NCI-H82 treated with DMSO at 0.1 percent for 48 hours (cell line): ENCODE measurements around the gene GPC1.
A peak's percentile ranks its signal among the peaks of the same experiment; 100 is the strongest.

ENCODE experiments used
- DNase-seq: peaks from one replicate; lab custom pipeline; 2025; ENCODE audit not compliant: unreplicated experiment; lab: John Stamatoyannopoulos, UW

GPC1 gene

DNA sequence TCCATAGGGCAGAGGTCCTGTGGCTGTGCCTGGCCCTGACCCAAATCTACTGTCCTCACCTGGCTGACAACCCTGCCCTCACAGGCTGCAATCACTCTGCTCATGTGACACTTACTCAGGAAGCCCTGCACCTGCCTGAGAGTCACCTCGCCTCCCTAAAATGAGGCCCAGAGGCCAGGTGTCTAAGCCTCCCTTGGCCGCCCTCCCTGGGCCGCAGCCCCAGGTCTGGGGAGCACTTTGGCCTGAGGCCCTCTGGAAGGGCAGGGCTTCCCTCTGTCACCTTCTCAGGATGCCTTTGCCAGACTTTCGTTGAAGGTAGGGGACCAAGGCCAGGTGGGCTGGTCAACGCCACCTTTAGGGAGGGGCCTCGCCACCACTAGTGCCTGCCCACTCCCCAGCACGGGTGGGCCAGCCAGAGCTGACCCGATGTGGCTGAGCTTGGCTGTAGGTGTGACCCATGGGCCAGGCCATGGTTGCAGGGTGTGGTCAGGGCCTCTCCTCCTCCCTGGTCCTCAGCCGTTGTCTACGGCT, 6.1 kb upstream of the GPC1 start:
- DNase-seq = no peak

DNA sequence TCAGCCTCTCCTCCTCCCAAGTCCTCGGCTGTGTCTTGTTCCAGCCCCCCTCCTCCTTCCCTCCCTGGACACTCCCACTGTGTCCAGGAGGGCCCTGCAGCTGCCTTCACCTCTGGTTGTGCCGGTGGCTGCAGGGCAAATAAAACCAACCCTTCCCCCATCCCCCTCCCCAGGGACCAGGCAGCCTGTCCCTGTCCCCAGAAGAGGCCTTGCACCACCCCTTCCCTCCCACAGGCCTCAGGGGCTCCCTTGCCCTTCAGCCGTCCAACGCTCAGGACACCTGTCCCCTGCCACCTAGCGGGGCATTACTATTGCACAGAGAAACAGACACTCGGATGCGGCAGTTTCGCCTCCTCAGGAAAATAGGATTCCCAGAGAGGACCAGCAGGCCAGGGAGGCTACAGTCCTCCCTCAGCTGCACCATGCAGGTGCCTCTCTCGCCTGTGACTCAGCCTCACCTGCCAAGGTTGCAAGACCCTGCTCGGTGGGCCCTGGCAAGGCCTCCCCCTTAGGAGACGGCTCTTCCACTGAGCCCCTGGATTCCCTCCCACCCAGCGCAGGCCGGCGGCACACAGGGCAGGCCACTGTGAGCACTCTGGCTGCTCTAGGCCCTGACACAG, 5.5 kb upstream of the GPC1 start:
- DNase-seq = no peak

DNA sequence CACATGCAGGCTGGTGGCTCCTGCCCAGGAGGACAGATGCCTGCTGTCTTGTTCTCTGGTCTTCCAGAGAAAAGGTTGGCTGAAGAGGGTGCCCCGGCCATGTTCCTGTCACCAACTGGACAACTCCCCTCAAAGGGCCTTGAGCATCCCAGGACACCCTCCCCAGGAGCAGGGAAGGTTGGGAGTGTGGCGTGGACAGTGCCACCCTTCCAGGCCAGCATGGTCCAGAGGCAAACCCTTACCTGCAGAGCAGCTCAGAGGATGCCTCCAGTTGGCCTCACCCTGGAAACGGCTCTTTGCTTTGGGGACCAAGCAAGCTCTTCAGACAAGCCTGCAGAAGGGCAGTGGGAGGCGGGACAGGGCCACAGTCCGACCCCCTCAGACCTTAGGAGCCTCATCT, 4.9 kb upstream of the GPC1 start:
- DNase-seq = no peak

DNA sequence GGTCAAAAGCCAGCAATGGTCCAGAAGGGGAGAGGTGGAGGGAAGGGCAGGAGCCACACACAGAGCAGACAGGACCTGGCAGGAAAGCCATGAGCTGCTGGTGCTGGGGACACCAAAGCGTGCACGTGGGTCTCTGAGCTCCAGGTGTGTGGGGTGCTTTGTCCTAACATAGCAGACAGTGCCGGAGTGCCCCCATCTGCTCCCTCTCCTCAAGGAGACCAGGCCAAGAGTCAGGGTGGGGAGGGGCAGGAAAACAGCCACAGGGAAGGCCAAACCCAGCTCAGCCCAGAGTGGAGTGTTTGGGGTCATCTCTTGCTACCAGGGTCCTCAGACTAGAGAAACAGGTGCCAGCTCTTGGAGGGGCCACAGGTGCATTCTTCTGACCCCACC, 4.2 kb upstream of the GPC1 start:
- no peak for DNase-seq

DNA sequence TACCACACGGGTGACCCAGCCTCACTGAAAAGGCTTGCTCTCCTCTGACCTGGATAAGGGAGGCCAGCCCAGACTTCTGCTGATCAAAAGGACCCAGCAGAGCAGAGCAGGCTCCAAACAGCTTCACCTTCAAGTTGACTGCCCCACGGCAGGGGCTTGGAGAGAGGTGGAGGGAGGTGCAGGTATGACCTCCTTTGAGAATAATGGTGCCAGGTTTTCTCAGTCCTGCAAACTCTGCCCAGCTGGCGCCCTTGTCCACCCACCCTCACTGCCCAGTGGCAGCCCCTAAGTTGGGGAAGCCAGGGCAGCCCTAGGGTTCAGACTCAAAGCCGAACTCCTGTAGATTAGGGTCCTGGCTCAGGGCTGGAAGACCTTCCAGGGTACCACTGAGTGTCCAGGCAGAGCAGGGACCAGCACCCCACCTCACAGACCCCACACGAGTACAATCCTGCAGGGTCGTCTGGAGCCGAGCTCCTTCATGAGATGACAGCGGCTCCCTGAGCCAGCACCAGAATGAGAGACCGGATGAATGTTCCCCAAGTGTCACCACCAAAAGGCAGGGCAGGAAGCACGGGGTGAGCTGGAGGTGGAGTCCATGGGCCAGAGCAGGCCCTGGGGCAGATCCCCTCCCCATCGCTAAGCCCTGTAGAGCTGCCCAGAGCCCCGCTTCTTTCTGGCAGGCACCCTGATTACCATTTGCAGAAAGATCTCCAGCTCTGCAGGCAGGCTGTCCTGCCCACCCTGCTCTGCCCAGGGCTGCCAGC, 3.6 kb upstream of the GPC1 start:
- no peak for DNase-seq

DNA sequence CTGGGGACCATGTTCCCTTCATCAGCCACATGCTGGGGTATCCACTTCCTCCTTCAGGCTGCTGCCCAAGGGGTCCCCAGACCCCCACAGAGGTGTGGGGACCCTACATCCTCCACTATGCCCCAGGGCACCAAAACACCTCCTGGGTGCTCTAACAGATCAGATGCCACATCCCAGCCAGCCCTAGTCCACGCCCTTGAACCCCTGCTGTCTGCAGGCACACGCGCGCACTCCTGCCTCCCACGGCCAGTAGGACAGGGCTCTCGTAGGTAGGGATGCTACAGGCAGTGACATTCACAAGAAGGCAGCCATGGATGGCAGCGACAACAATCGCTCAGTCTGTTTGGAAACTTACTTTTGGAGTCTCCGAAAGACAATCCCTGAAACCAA, 3.0 kb upstream of the GPC1 start:
- DNase-seq = no peak

DNA sequence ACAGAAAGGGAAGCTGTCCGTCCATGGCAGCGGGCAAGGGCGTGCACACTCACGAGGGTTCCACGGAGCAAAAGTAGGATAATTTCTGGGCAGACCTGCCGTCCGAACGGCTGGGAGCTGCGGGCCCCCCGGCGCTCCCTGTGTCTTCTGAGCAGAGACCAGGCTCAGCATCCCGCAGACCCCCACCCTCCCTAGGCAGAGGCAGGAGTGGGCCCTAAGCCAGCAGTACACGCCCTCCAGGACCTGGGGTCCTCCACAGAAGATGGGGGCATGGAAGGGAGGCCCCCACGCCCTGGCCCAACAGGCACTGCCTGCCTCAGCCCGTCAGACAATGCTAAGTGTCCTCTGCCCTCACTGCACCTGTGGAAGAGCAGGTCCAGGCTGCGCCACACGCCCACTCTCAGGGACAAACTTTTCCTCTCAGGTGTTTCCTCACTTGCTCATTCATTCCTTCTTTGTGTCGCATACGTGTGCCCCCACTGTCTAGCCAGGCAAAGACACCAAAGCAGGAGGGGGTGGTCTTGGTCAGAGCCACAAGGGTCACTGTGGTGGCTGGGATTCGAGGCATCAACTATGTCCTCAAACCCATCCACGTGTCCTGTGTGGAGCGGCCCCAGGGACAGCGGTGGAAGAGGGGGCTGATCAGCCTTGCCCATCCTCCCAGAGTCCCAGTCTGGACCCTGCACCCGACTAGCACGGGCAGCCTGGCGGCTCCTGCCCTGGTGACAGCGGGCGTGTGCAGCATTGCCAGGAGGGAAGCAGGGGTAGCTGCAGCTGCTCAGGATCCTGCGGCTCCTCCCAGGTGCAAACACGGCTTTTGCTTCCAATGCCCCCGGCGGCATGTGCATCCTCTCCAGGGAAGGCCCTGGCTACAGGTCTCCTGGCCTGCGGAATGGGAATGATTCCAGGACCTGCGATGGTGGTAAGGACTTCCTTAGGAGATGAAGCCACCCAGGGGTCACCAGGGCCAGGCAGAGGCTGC, 2.4 kb upstream of the GPC1 start:
- DNase-seq = no peak

DNA sequence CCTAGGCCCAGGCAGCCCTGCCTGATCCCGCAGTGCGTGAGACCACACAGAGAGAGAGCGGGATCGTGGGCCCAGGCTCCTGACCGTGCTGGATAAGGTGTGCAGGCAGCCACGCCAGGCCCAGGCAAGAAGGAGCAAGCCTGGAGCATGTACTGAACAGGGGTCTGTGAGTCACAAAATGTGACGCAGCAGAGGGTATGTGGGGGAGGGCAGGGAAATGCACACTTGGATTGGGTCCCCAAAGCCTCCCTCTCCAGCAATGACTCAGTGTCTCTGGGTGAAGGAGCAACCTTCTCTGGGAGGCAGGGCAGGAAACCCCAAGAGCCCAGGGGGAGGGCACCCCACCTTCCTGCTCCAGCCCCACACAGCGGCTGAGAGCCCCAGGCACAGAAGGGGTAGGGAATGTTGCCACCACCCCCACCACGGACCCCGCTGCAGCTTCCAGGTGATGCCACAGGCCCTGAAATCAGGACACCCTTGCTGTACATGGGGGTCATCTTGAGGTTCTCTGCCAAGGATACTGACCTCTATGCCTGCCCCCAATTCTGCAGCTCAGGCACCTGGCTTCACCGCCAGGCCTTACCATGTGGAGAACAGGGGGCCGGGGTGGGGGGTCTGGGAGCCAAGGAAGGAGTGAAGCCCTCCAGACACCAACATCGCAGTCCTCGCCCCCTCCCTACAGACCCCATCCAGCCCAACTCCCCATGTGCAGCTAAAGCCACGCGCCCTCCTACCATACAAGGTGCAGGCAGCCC, 1.3 kb upstream of the GPC1 start:
- no peak for DNase-seq

DNA sequence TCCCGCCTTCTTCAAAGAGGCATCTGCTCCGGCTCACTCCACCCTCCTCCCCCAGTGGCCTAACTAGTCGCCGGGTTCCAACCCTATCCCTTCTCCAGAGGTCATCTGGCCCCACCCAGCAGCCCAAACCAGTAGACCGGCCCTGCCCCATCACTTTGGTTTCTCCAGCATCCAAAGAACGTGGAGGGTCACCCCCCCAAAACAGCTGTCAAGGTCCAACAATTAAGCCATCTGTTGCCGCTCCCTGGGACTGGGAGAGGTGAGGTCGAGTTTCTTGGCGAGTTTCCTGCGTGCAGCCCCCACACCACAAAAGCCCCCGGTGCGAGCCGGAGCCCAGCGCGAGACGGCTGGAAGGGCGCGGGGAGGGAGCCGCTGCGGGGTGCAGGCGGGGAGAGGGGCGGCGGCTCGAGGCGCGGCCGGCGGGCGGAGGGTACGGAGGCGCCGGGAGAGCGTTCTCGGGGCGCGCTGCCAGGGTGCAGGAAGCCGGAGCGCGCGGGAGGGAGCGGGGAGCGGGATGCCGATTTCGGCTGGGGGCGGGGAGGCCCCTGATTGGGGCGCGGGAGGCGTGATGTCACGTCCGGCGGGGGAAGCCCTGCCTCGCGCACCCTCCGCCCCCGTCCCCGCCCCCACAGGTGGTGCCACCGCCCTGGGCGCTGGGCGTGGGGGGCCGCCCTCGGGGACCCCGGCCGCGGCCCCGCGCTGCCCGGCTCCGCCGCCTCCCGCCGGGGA, 571 bp upstream of the GPC1 start:
- DNase-seq = peak; percentile 54

DNA sequence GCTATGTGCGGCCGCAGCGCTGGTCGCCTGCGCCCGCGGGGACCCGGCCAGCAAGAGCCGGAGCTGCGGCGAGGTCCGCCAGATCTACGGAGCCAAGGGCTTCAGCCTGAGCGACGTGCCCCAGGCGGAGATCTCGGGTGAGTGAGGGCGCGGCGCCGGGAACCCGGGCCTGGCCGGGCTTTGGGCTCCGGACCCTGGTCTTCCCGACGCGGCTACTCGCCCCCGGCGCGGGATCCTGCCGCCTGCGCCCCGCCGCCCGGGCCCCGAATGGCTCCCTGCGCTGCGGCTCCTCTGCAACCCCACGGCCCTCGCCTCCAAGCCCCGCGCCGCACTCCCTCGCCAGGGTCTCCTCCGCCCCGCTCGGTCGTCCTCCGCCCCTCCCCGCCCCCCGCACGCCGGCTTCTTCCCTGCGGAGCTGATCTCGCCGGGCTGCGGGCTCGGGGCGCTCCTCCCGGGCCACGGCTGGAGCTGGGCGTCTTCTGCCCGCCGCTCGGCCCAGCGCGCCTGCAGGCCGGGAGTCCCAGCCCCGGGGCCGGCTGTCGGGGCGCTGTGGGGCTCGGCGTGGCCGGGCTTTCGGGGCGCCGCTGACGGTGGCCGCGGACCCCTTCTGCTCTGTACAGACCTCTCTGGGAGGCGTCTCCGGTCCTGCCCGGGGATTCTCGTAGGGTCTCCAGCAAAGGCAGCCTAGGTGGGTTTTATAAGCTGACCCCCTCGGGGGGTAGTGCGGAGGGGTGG, 652 bp downstream of the GPC1 start:
- no peak for DNase-seq

DNA sequence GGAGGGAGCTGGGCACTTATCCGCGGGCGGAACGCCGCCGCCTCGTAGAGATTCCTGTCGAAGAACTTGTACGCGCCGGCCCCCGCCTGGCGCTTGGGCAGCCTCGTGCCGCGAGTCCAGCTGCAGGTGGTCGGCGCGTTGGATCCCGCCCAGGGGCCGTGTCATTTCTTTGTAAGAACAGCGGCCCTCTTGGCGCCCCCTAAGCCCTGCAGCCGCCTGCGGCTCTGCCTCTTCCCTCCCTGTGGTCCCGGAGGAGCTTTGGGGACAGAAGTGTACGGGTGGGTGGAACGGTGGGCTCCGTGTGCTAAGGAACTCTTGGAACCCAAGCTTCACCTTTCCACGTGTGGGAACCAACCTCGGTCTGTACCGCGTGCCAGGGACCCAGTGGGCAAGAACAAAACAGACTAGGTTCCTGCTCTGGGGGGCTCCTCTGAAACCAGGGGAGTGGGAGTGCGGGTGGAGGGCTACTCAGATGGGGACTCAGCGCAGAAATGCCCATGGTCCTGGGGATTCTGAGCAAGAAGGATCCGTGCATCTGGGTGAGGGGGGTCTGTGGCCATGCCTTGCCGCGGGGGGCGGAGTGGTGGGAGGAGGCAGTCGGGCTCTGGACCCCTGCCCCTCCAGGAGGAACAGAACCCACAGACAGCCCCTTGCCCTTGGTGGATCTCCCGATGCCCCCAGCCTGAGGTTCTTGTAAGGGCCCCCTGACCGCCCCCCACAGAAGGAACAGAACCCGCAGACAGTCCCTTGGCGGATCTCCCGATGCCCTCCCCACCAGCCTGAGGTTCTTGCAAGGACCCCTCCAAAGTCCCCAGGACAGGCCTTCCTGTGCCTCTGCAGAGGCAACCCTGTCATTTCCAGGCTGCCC, 1.5 kb downstream of the GPC1 start:
- DNase-seq = no peak

DNA sequence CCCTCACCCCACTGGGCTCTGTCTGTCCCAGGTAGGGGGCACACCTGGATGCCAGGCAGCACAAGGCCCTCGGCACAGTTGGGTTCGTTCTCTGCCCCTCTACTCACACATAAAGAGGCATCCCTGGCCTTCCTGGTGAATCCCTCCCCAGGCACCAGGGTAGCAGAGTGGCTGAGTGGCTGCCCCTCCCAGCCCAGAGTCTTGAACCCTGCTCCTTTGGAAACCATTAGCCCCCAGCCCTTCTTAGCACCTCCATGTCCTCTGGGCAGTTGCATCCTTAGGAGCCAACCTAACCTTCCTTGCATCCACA, 2.0 kb downstream of the GPC1 start:
- DNase-seq = no peak

DNA sequence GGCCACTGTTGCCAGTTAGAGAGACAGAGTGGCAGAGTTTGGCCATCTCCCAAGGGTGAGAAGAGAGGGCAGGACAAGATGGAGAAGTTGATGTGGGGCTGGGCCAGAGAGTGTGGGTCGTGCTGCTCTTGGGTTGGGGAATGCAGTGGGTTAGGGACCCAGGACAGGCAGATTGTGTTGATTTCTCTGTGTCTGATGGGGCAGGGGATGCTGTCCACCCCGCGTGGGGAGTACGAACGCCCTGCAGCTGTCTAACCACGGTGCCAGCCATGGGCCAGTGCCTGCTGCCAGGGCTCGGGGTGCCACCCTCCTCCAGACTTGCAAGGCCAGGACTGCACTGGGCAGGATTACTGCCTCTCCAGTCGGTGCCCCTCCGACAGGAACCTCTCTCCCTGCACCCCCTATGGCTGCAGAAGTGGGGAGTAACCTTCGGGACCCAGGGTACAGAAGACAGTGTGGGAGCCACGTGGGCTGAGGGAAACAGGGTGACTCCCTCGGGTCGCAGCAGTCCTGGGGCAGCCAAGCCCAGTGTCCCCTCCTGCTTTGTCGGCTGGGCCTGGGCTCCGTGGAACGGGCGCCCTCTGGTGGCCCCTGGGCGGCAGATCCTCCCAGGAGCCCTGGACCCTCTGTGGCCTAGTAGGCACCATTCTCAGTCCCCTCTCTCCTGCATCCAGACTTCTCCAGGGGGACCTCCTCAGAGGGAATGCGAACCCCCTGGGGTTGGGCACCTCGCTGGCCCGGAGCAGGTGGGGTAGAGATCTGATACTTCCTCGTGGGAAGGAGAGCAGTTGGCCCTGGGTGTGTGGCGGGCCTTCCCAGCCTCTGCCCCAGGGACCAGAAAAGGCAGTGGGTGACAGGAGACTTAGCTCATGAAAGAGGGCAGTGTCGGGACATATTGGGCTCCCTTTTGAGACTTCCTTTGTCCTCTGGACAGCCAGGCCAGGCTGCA, 2.7 kb downstream of the GPC1 start:
- DNase-seq = peak; percentile 4

DNA sequence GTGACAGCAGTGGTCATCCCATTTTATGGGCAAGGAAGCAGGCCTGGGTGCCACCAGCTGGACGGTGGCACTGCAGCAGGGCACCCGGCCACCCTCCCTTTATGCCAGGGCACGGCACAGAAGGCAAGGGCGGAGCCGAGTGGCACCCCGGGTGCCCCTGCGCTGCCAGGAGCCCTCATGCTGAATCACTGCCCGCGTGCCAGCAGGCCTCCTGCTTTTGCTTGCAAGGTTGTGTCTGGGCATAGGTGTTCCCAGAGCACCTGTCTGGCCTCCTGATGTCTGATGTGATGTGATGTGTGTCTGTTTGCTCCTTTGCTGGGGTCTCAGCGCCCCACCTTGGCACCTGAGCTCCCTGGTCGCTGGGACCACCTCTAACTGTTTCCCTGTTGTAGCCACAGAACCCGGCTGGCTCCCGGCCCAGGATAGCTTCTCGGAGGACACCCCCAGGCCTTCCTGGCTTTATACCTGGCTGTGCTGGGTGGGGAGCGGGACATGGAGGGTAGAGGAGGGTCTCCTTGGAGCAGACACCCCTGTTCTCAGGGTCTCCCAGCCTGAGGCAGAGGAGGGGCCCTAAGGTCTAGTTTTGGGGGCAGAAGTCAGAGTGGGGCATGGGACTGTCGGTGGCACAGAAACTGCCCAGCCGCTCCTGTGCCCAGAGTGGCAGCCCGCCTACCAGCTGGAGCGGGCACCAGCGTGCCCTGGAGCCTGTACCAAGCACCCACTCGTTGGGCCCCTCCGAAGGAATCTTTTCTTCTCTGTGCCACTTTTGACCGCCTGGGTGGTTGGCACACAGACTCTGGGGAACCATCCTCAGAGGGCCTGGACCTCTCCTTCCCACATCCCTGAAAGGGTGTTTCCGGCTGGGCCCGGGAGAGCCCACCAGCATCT, 3.6 kb downstream of the GPC1 start:
- no peak for DNase-seq

DNA sequence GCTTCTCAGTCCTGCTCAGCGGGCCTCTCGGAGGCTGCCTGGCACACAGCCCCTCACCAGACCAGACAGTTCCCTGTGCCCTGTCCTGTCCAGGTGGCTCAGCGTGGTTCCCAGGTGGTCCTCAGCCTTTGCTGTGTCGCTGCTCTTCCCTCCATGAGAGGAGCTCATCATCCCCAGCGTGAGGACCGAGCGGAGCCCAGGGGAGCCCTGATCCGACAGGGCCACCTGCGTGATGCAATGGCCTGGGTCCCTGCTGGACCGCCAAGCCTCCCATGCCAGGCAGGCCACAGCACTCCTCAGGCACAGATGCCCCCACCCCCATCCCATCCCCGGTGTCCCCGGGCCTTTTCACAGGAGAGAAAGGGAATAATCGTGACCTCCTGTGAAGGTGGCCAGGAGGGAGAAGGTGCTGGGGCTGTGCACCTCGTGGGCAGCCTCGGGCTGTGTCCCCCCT, 4.3 kb downstream of the GPC1 start:
- DNase-seq = no peak

DNA sequence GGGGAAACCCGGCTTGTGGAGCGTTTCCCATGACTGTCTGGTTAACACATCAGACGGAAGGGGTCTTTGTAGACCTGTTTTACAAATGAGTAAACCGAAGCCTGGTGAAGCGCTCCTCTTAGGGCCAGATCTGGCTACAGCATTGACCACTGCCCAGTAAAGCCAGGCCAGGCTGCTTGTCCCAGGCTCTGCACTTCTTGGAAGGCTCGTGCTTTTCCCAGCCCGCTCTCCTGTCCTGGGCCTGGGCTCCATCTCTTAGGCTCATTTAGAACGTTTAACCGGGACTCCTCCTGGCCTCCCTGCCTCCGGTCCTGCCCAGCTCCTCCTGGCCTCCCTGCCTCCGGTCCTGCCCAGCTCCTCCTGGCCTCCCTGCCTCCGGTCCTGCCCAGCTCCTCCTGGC, 4.8 kb downstream of the GPC1 start:
- no peak for DNase-seq
